Measurements from ENCODE around the gene AUTS2. TPM values are rescaled to one million over a fixed set of nuclear protein-coding genes. Genes with fewer than 3 reads are reported as not detected.

The AUTS2 gene
- polyA plus RNA-seq, 4 donors = 69.8 to 109 (median 76.8) TPM

- DNase-seq (ENCODE audit: low read depth in 4 of 4, low spot score in 3 of 4) = no peak
Measured at GRCh38 chr7:70416347-70416985, 818.2 kb downstream of the AUTS2 start.

GRCh38 chr7:70416986-70417655 lies 818.8 kb downstream of the AUTS2 start:
- DNase-seq (ENCODE audit: low read depth in 4 of 4, low spot score in 3 of 4) = no peak

GRCh38 chr7:70419526-70420380 lies 821.5 kb downstream of the AUTS2 start:
- no peak for DNase-seq (ENCODE audit: low read depth in 4 of 4, low spot score in 3 of 4)

GRCh38 chr7:70420381-70420662 lies 822.0 kb downstream of the AUTS2 start:
- no peak for DNase-seq (ENCODE audit: low read depth in 4 of 4, low spot score in 3 of 4)

- no peak for DNase-seq (ENCODE audit: low read depth in 4 of 4, low spot score in 3 of 4)
Measured at GRCh38 chr7:70421319-70421718, 823.0 kb downstream of the AUTS2 start.

- no peak for DNase-seq (ENCODE audit: low read depth in 4 of 4, low spot score in 3 of 4)
Measured at GRCh38 chr7:70426249-70426880, 828.1 kb downstream of the AUTS2 start.

- DNase-seq (ENCODE audit: low read depth in 4 of 4, low spot score in 3 of 4) = peak; percentile 43 to 76 (median 52)
Measured at GRCh38 chr7:70432567-70433001, 834.3 kb downstream of the AUTS2 start.

GRCh38 chr7:70434376-70434775 lies 836.1 kb downstream of the AUTS2 start:
- no peak for DNase-seq (ENCODE audit: low read depth in 4 of 4, low spot score in 3 of 4)

GRCh38 chr7:70434821-70435220 lies 836.5 kb downstream of the AUTS2 start:
- DNase-seq (ENCODE audit: low read depth in 4 of 4, low spot score in 3 of 4) = no peak

- no peak for DNase-seq (ENCODE audit: low read depth in 4 of 4, low spot score in 3 of 4)
Measured at GRCh38 chr7:70435634-70436033, 837.4 kb downstream of the AUTS2 start.

- DNase-seq (ENCODE audit: low read depth in 4 of 4, low spot score in 3 of 4) = no peak
Measured at GRCh38 chr7:70436790-70437350, 838.6 kb downstream of the AUTS2 start.

- no peak for DNase-seq (ENCODE audit: low read depth in 4 of 4, low spot score in 3 of 4)
Measured at GRCh38 chr7:70439651-70440050, 841.4 kb downstream of the AUTS2 start.

- no peak for DNase-seq (ENCODE audit: low read depth in 4 of 4, low spot score in 3 of 4)
Measured at GRCh38 chr7:70446448-70447143, 848.3 kb downstream of the AUTS2 start.

GRCh38 chr7:70448312-70448906 lies 850.1 kb downstream of the AUTS2 start:
- no peak for DNase-seq (ENCODE audit: low read depth in 4 of 4, low spot score in 3 of 4)

- no peak for DNase-seq (ENCODE audit: low read depth in 4 of 4, low spot score in 3 of 4)
Measured at GRCh38 chr7:70450731-70451130, 852.5 kb downstream of the AUTS2 start.

- no peak for DNase-seq (ENCODE audit: low read depth in 4 of 4, low spot score in 3 of 4)
Measured at GRCh38 chr7:70455925-70456324, 857.6 kb downstream of the AUTS2 start.

GRCh38 chr7:70456719-70457118 lies 858.4 kb downstream of the AUTS2 start:
- DNase-seq (ENCODE audit: low read depth in 4 of 4, low spot score in 3 of 4) = no peak

GRCh38 chr7:70457482-70457881 lies 859.2 kb downstream of the AUTS2 start:
- DNase-seq (ENCODE audit: low read depth in 4 of 4, low spot score in 3 of 4) = no peak

- no peak for DNase-seq (ENCODE audit: low read depth in 4 of 4, low spot score in 3 of 4)
Measured at GRCh38 chr7:70457883-70458680, 859.8 kb downstream of the AUTS2 start.

Data from left renal pelvis (tissue), 4 donors.